HG02885 (cell line): ENCODE results near the gene DLG2.

Experiments
- ATAC-seq: cut with Tn5 transposase; IDR thresholded peaks from one replicate; pipeline ENCODE4 v1.9.1; 2021; ENCODE audit warnings: mild to moderate bottlenecking; ENCODE audit not compliant: unreplicated experiment, poor library complexity

Gene DLG2

GRCh38 chr11:85164743-85165142 is 462.4 kb downstream of the DLG2 start:
- peak; percentile 71 for ATAC-seq

GRCh38 chr11:85154294-85154693 is 472.9 kb downstream of the DLG2 start:
- no peak for ATAC-seq

- ATAC-seq: no peak
Observed at GRCh38 chr11:85137597-85137996, 489.5 kb downstream of the DLG2 start.

GRCh38 chr11:85133636-85134035 is 493.5 kb downstream of the DLG2 start:
- no peak for ATAC-seq

- ATAC-seq: no peak
Observed at GRCh38 chr11:85132851-85133585, 494.1 kb downstream of the DLG2 start.

- no peak for ATAC-seq
Observed at GRCh38 chr11:85127349-85127748, 499.8 kb downstream of the DLG2 start.

GRCh38 chr11:85123752-85124231 is 503.4 kb downstream of the DLG2 start:
- ATAC-seq: peak; percentile 90

- ATAC-seq: no peak
Observed at GRCh38 chr11:85118151-85118550, 509.0 kb downstream of the DLG2 start.

GRCh38 chr11:85115798-85116197 is 511.3 kb downstream of the DLG2 start:
- ATAC-seq: no peak

GRCh38 chr11:85114786-85115185 is 512.4 kb downstream of the DLG2 start:
- ATAC-seq: no peak

- peak; percentile 87 for ATAC-seq
Observed at GRCh38 chr11:85110246-85110645, 516.9 kb downstream of the DLG2 start.

- peak; percentile 78 for ATAC-seq
Observed at GRCh38 chr11:85109141-85109540, 518.0 kb downstream of the DLG2 start.

- ATAC-seq: no peak
Observed at GRCh38 chr11:85105868-85106267, 521.3 kb downstream of the DLG2 start.

GRCh38 chr11:85099522-85099921 is 527.6 kb downstream of the DLG2 start:
- ATAC-seq: no peak

GRCh38 chr11:85098996-85099395 is 528.1 kb downstream of the DLG2 start:
- no peak for ATAC-seq

GRCh38 chr11:85096939-85097338 is 530.2 kb downstream of the DLG2 start:
- ATAC-seq: peak; percentile 66

GRCh38 chr11:85095239-85095638 is 531.9 kb downstream of the DLG2 start:
- ATAC-seq: no peak

GRCh38 chr11:85094795-85095194 is 532.3 kb downstream of the DLG2 start:
- no peak for ATAC-seq

GRCh38 chr11:85089654-85090053 is 537.5 kb downstream of the DLG2 start:
- peak; percentile 56 for ATAC-seq

- no peak for ATAC-seq
Observed at GRCh38 chr11:85088286-85088685, 538.9 kb downstream of the DLG2 start.

- no peak for ATAC-seq
Observed at GRCh38 chr11:85086504-85087284, 540.5 kb downstream of the DLG2 start.
